Activated CD4-positive, alpha-beta T cell treated with anti-CD3 and anti-CD28 coated beads for 36 hours (primary cell): Measurements from ENCODE around the gene COL12A1. TPM values are rescaled to one million over a fixed set of nuclear protein-coding genes. Genes with fewer than 3 reads are reported as not detected.
A peak's percentile ranks its signal among the peaks of the same experiment; 100 is the strongest.

Experiments used
- ATAC-seq: fragments of 200-7000 bp; cut with Tn5 transposase; one replicate; pipeline ENCODE4 v1.10.0; 2021; ENCODE audit warnings: mild to moderate bottlenecking, moderate library complexity
- CTCF ChIA-PET: fragments of 350-600 bp; sonication (Branson Sonifier 250); formaldehyde crosslinking; loops from one replicate; lab custom pipeline; 2021; ENCODE audit warnings: antibody characterized with exemption; lab: Charles Lee
- POLR2A ChIA-PET: fragments of 350-600 bp; sonication (Branson Sonifier 250); formaldehyde crosslinking; loops from one replicate; lab custom pipeline; 2021; ENCODE audit warnings: antibody characterized with exemption, inconsistent platforms; lab: Charles Lee
- DNase-seq: peaks from one replicate; pipeline ENCODE4 v3.0.0-alpha.2; 2020
- H3K27ac Mint-ChIP-seq: one replicate; pipeline ENCODE4 v1.8.0; 2021; ENCODE audit warnings: mixed read lengths
- H3K27me3 Mint-ChIP-seq: one replicate; pipeline ENCODE4 v1.8.0; 2021; ENCODE audit warnings: mixed read lengths
- H3K36me3 Mint-ChIP-seq: one replicate; pipeline ENCODE4 v1.8.0; 2021; ENCODE audit warnings: low read depth, mixed read lengths
- H3K4me1 Mint-ChIP-seq: one replicate; pipeline ENCODE4 v1.8.0; 2021; ENCODE audit warnings: mixed read lengths
- H3K4me3 Mint-ChIP-seq: one replicate; pipeline ENCODE4 v1.8.0; 2021; ENCODE audit warnings: mild to moderate bottlenecking, moderate library complexity, mixed read lengths
- H3K9me3 Mint-ChIP-seq: one replicate; pipeline ENCODE4 v1.8.0; 2021; ENCODE audit warnings: low read depth, mixed read lengths
- intact Hi-C, 2 experiments: fragments of 100-400 bp; cut with DNase I in 1 of 2; cut with micrococcal nuclease in 1 of 2; formaldehyde crosslinking; loops; one replicate each; pipeline versions ENCODE4 v1.14.2 to v1.15.1; 2022 to 2024; cut with DNase I, micrococcal nuclease
- total RNA-seq, 2 experiments: library from RNA; stranded (reverse); gene quantifications; one replicate each; pipeline ENCODE4 v1.2.3, GENCODE V29; 2021

COL12A1 gene
- total RNA-seq, 2 experiments from 2014 or later, result 0.02 TPM

DNA sequence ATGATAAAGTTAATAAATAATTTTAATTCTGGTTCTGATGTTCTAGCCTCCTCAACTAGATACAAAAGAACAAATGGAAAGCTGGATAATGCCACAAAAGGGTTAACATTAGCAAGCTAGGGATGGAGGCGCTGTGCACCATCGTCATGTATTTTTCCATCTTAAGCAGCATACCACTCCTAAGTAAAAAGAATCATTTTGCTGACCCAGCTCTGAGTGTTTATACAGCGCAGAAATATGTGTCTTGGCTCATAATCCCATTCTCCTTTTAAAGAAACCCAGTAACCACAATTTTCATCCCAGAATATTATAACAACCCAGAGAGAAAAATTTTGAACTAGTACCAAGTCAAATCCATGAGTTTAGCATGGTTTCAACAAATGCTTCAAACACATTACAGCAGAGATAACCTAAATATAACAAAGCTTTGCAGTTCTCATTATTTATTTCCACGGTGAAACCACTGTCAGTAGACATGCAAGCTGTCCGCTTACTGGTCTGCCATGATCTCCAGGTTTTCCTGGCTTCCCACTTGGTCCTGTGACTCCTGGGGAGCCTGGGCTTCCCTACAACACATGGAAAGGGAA lies 111.1 kb downstream of the COL12A1 start:
- POLR2A ChIA-PET, result no interaction called here
- no peaks in the 10 kb centered on the region for H3K36me3 Mint-ChIP-seq
- H3K27ac Mint-ChIP-seq, result no peak overlapping the region
- no peak for ATAC-seq
- H3K4me3 Mint-ChIP-seq, result no peak overlapping the region
- DNase-seq, result no peak
- CTCF ChIA-PET, result no interaction called here
- intact Hi-C loops, result no loop called here
- no peaks in the 10 kb centered on the region for H3K4me1 Mint-ChIP-seq
- no peaks in the 10 kb centered on the region for H3K27me3 Mint-ChIP-seq
- H3K9me3 Mint-ChIP-seq, result no peaks in the 10 kb centered on the region

DNA sequence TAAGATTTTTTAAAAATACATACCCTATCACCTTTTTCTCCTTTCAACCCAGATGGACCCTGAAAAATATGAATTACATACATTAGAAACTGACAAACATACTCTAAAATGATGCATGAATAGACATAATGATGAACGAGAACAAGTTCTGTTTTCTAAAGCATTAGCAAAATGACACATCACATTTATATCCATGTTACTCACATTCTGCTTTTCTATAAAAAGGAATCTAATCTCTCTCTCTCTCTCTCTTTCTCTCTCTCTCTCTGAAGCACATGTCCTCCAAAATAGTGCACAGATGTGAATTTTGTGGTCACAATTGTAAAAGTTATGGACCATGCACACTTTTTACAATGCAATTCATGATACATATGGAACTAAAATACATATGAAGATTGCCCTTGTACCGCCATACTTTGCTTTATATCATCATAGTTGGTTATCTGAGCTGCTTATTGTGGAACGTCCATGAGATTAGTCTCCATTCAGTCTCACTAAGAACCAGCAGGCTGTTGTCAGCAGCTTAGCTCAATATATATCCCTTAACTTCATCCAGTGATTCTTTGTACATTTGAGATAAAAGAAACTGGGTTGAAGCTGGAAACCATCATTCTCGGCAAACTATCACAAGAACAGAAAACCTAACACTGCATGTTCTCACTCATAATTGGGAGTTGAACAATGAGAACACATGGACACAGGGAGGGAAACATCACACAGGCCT lies 114.2 kb downstream of the COL12A1 start:
- Mint-ChIP-seq H3K9me3 (no peaks in the 10 kb centered on the region), H3K36me3 (no peaks in the 10 kb centered on the region), H3K4me3 (no peak overlapping the region), H3K4me1 (no peaks in the 10 kb centered on the region), H3K27me3 (no peaks in the 10 kb centered on the region), H3K27ac (no peak overlapping the region)
- ChIA-PET CTCF (no interaction called here), POLR2A (no interaction called here)
- ATAC-seq (no peak), DNase-seq (no peak)
- intact Hi-C loops, result no loop called here

GRCh38 chr6:75090576-75090975 lies 115.3 kb downstream of the COL12A1 start:
- Mint-ChIP-seq H3K4me1 (no peaks in the 10 kb centered on the region), H3K27ac (no peak overlapping the region), H3K36me3 (no peaks in the 10 kb centered on the region), H3K27me3 (peaks cover 4% of the 10 kb centered on the region), H3K4me3 (no peak overlapping the region), H3K9me3 (no peaks in the 10 kb centered on the region)
- ChIA-PET CTCF (interaction anchor here (0.7 kb wide), 1 partner anchor 12 kb away, joined by 3 read pairs; no protein-coding TSS in a partner anchor), POLR2A (no interaction called here)
- no peak for DNase-seq
- intact Hi-C loops, result no loop called here
- ATAC-seq, result no peak

DNA sequence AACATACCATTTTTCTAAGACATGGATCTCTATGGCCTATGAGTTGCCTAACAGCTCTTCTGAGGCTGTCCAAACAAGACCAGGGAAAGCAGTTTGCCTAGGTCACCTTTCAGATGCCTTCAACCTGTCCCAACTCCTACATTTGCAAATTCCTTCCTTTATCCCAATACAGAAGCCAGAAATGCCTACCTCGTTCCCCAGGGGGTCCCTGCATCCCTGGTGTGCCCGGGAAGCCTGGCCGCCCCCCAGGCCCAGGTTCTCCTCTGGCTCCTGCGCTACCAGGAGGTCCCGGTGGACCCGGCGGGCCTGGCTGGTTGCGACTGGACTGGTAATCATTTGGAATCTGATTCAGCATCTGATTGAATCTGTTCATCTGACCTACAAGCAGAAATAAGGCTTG lies 115.9 kb downstream of the COL12A1 start:
- Mint-ChIP-seq H3K27me3 (peaks cover 6% of the 10 kb centered on the region), H3K36me3 (no peaks in the 10 kb centered on the region), H3K4me3 (no peak overlapping the region), H3K9me3 (no peaks in the 10 kb centered on the region), H3K4me1 (no peaks in the 10 kb centered on the region), H3K27ac (no peak overlapping the region)
- ATAC-seq (no peak), DNase-seq (no peak)
- intact Hi-C loops, result no loop called here
- ChIA-PET POLR2A (no interaction called here), CTCF (no interaction called here)

DNA sequence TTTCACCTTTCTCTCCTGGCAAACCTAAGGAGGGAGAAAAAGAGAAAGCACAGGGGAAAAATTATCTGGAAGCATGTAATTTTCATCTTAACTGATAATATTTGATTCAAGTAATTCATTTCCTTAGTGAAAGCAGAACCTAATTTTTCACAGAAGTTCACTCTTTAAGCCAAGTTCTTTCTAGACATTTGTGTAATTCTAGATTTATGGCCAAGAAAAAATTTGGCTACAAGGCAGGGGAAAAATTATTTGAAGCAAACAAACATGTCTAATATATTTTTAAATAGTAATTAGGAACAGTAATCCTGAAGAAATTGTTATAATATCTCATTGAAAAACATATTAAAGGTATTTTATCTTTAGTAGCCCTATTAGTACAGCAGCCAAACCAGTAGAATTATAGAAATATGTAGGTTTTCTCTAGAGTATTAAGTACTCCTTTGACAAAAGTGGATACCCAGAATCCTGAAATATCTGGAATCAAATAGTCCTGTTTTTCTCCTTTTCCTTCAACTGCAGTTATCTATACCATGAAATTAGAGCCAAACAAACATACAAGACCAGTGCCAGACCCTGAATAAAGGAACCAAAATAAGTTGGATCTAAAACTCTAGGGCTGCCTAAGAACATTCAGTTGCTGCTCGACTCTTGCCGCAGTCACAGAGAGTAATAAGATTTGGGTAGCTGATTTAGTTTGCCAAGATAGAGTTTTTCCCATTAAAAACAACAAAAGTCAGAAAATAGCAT lies 116.5 kb downstream of the COL12A1 start:
- H3K9me3 Mint-ChIP-seq, result no peaks in the 10 kb centered on the region
- H3K36me3 Mint-ChIP-seq, result no peaks in the 10 kb centered on the region
- peaks cover 11% of the 10 kb centered on the region for H3K27me3 Mint-ChIP-seq
- H3K4me3 Mint-ChIP-seq, result no peak overlapping the region
- intact Hi-C loops, result no loop called here
- ChIA-PET POLR2A (no interaction called here), CTCF (no interaction called here)
- H3K27ac Mint-ChIP-seq, result no peak overlapping the region
- no peak for ATAC-seq
- no peaks in the 10 kb centered on the region for H3K4me1 Mint-ChIP-seq
- no peak for DNase-seq

- ChIA-PET CTCF (interaction anchor here (0.6 kb wide), 1 partner anchor 52 kb away, joined by 4 read pairs; no protein-coding TSS in a partner anchor), POLR2A (no interaction called here)
- H3K36me3 Mint-ChIP-seq, result no peaks in the 10 kb centered on the region
- intact Hi-C loops, result no loop called here
- DNase-seq, result no peak
- ATAC-seq, result no peak
- no peak overlapping the region for H3K4me3 Mint-ChIP-seq
- H3K9me3 Mint-ChIP-seq, result no peaks in the 10 kb centered on the region
- H3K27me3 Mint-ChIP-seq, result peaks cover 13% of the 10 kb centered on the region
- H3K4me1 Mint-ChIP-seq, result no peaks in the 10 kb centered on the region
- no peak overlapping the region for H3K27ac Mint-ChIP-seq
Measured at GRCh38 chr6:75085931-75086635, 119.8 kb downstream of the COL12A1 start.

DNA sequence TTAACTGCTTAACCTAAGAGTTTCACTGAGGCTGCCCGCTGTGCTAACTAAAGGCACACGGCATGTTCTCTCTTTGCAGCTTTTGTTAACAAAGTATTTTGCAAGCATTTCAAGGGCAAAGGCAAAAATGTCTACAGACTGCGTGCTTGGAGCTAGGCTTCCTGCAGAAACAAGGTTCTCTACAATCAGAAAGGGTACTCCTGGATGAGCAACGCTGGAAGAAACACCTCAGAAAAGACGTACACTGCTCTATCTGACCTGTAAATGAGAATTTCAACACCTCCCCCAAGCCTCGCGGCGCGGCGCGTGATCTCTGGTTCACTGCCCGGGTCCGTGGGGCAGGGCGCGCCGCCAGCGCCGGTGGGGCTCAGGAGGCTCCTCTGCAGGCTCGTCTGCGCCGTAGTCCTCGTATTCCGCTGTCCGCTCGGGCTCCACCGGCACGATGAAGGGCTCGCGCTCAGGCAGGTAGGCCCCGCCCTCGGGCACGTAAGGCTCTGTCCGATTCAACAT lies 120.9 kb downstream of the COL12A1 start:
- peaks cover 13% of the 10 kb centered on the region for H3K27me3 Mint-ChIP-seq
- no peak for ATAC-seq
- peak; percentile 8 for DNase-seq
- H3K36me3 Mint-ChIP-seq, result no peaks in the 10 kb centered on the region
- intact Hi-C loops, result no loop called here
- POLR2A ChIA-PET, result no interaction called here
- H3K27ac Mint-ChIP-seq, result no peak overlapping the region
- CTCF ChIA-PET, result no interaction called here
- no peaks in the 10 kb centered on the region for H3K9me3 Mint-ChIP-seq
- no peaks in the 10 kb centered on the region for H3K4me1 Mint-ChIP-seq
- no peak overlapping the region for H3K4me3 Mint-ChIP-seq

- H3K36me3 Mint-ChIP-seq, result no peaks in the 10 kb centered on the region
- intact Hi-C loops, result no loop called here
- H3K4me1 Mint-ChIP-seq, result no peaks in the 10 kb centered on the region
- no peak for ATAC-seq
- no peaks in the 10 kb centered on the region for H3K9me3 Mint-ChIP-seq
- no peak overlapping the region for H3K4me3 Mint-ChIP-seq
- no peak overlapping the region for H3K27ac Mint-ChIP-seq
- no peak for DNase-seq
- POLR2A ChIA-PET, result no interaction called here
- H3K27me3 Mint-ChIP-seq, result peaks cover 15% of the 10 kb centered on the region
- CTCF ChIA-PET, result no interaction called here
Measured at GRCh38 chr6:75084018-75084417, 121.8 kb downstream of the COL12A1 start.

DNA sequence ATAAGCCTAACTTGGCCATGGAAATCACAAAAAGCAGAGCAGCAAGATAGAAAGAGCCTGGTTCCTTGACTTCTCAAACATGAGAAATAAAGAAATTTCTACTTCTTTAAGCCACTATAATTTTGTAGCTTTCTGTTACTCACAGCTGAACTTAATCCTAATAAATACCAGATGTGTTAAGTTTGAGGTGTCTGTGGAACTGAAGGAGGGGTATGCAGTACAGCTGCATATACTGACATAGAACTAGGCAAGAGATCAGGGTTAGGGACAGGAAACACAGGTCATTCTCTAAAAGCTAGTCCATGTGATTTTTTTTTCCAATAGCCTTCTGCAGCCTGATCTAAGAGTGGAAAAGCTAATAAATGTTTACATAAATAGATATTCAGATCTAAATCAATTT lies 123.9 kb downstream of the COL12A1 start:
- CTCF ChIA-PET, result interaction anchor here (0.6 kb wide), 1 partner anchor 1252 kb away, joined by 3 read pairs; no protein-coding TSS in a partner anchor

DNA sequence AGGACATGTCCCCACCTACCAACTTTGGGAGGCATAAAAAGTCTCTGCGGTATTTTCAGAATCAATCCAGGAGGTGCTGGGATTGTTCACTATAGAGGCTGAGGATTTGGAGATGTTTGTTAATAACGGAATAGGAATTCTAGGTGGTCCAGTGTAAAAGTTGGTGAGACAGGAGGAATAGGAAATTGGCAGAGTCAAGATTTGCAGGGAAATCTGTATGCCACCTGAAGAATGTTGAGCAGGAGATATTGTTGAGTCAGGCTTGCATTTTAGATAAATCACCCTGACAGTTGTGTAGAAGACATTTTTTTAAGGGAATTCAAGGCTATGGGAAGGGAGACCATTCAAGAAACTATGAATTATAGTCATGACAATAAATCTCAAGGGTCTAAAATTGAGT lies 124.8 kb downstream of the COL12A1 start:
- DNase-seq, result no peak

More for the DNA sequence above, 123.9 kb downstream of the COL12A1 start:
- Mint-ChIP-seq H3K9me3 (no peaks in the 10 kb centered on the region), H3K27me3 (peaks cover 18% of the 10 kb centered on the region), H3K4me1 (no peaks in the 10 kb centered on the region), H3K36me3 (no peaks in the 10 kb centered on the region), H3K4me3 (no peak overlapping the region), H3K27ac (no peak overlapping the region)
- POLR2A ChIA-PET, result no interaction called here
- intact Hi-C loops, result no loop called here
- no peak for DNase-seq
- no peak for ATAC-seq

DNA sequence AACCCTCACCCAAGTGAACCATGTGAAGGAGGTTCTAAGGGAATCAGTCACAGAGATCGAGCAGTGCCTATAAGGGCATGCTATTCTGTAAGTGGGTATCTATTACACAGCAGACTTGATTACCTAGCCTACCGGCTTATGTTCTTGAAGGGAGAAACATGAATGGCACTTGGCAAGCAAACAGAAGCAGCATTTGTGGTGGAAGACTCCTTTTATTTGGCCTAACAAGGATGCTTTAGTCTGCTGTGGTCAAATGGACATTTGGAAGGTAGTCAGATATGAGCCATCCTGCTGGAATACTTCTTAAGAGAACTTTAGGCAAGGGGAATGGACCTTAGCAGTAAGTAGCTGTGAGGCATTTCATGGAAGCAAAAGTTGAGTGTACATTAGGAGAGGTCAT lies 126.3 kb downstream of the COL12A1 start:
- no peaks in the 10 kb centered on the region for H3K9me3 Mint-ChIP-seq
- H3K36me3 Mint-ChIP-seq, result no peaks in the 10 kb centered on the region
- ChIA-PET POLR2A (no interaction called here), CTCF (no interaction called here)
- H3K27ac Mint-ChIP-seq, result no peak overlapping the region
- intact Hi-C loops, result no loop called here
- peaks cover 10% of the 10 kb centered on the region for H3K27me3 Mint-ChIP-seq
- DNase-seq (no peak), ATAC-seq (no peak)
- H3K4me1 Mint-ChIP-seq, result no peaks in the 10 kb centered on the region
- H3K4me3 Mint-ChIP-seq, result no peak overlapping the region

More for the DNA sequence above, 124.8 kb downstream of the COL12A1 start:
- H3K4me1 Mint-ChIP-seq, result no peaks in the 10 kb centered on the region
- ChIA-PET CTCF (interaction anchor here (1.0 kb wide), 1 partner anchor 10 kb away, joined by 4 read pairs; no protein-coding TSS in a partner anchor), POLR2A (no interaction called here)
- H3K27ac Mint-ChIP-seq, result no peak overlapping the region
- no peaks in the 10 kb centered on the region for H3K36me3 Mint-ChIP-seq
- no peak overlapping the region for H3K4me3 Mint-ChIP-seq
- peaks cover 18% of the 10 kb centered on the region for H3K27me3 Mint-ChIP-seq
- ATAC-seq, result no peak
- intact Hi-C loops, result no loop called here
- H3K9me3 Mint-ChIP-seq, result no peaks in the 10 kb centered on the region
